Activated T-cell treated with anti-CD3 and anti-CD28 coated beads for 4 hours (primary cell): ENCODE data around the gene FRY.

Source experiments
- DNase-seq: peaks from one replicate; pipeline ENCODE4 v3.0.0-alpha.2; 2020

FRY gene

GRCh38 chr13:32315238-32316027 is 283.9 kb downstream of the FRY start, which contains the start of the genes BRCA2 and ZAR1L:
Gene BRCA2 (plus strand): TSS chr13:32315508. CDS start chr13:32316461, 953 bp downstream.
Gene ZAR1L (minus strand): TSS chr13:32315363. CDS start chr13:32311925, 3,438 bp downstream.
- peak; percentile 78 for DNase-seq

- no peak for DNase-seq
Measured at GRCh38 chr13:32316028-32316339, 284.4 kb downstream of the FRY start.

GRCh38 chr13:32316501-32316900 is 284.9 kb downstream of the FRY start:
- no peak for DNase-seq

- DNase-seq = no peak
Measured at GRCh38 chr13:32317716-32318465, 286.3 kb downstream of the FRY start.

- DNase-seq = no peak
Measured at GRCh38 chr13:32320528-32320927, 289.0 kb downstream of the FRY start.

DNA sequence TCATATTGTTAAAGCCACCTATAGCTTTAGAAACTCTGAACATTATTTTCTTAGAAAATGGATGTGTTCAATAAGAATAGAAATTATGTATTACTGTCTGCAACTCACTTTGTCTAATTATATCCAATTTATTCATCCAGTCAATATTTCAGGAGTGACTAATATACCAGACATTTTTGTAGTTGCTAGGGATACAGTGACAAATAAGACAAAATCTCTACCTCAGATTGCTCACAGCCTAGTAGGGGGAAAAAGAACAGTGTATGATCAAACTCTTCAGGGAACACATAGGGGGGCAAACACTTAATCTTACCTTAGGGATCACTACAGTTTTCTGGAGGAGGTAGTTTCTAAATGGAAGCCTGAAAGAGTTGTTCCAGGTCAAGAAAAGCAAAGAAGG is 292.3 kb downstream of the FRY start:
- DNase-seq = no peak

- no peak for DNase-seq
Measured at GRCh38 chr13:32330441-32330840, 298.9 kb downstream of the FRY start.

GRCh38 chr13:32334671-32335070 is 303.1 kb downstream of the FRY start:
- no peak for DNase-seq

DNA sequence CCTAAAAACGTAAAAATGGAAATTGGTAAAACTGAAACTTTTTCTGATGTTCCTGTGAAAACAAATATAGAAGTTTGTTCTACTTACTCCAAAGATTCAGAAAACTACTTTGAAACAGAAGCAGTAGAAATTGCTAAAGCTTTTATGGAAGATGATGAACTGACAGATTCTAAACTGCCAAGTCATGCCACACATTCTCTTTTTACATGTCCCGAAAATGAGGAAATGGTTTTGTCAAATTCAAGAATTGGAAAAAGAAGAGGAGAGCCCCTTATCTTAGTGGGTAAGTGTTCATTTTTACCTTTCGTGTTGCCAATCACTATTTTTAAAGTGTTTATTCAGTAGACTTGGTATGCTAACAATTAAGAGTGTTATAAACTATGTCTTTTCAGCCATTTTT is 309.3 kb downstream of the FRY start:
- no peak for DNase-seq

GRCh38 chr13:32347651-32348050 is 316.1 kb downstream of the FRY start:
- no peak for DNase-seq
